Measurements from ENCODE around the gene DYNLT1.

GRCh38 chr6:158672726-158673125 lies 28.2 kb upstream of the DYNLT1 start:
- TF ChIP-seq POLR2A (IDR thresholded peaks at IDR 0.05; ENCODE audit: low read depth, low read length) = no peak
- TF ChIP-seq ETV6 (conservative IDR thresholded peaks at IDR 0.05 in 1 of 2, IDR thresholded peaks at IDR 0.05 in 1 of 2; ENCODE audit: borderline replicate concordance in 1 of 2, low read depth in 1 of 2) = no peak
- no peak for TF ChIP-seq CTCF (IDR thresholded peaks at IDR 0.05 in 2 of 3, conservative IDR thresholded peaks at IDR 0.05 in 1 of 3; ENCODE audit: control insufficient read depth in 2 of 3, extremely low read depth in 1 of 3, insufficient read depth in 1 of 3, low read depth in 3 of 3, low read length in 3 of 3)
- no peak for TF ChIP-seq HDAC6 (IDR thresholded peaks at IDR 0.05; ENCODE audit: unreplicated experiment)
- TF ChIP-seq IKZF1 (conservative IDR thresholded peaks at IDR 0.05) = no peak
- no peak for TF ChIP-seq EP300 (IDR thresholded peaks at IDR 0.05; ENCODE audit: borderline replicate concordance in 1 of 2, control insufficient read depth in 1 of 2, low read depth in 2 of 2, low read length in 2 of 2)
- TF ChIP-seq MAX (IDR thresholded peaks at IDR 0.05; ENCODE audit: low read depth, low read length) = no peak
- no peak for TF ChIP-seq ATF3 (IDR thresholded peaks at IDR 0.05; ENCODE audit: borderline replicate concordance, extremely low read depth, low read depth, low read length)
- no peak for TF ChIP-seq MXI1 (IDR thresholded peaks at IDR 0.05; ENCODE audit: low read depth, low read length)
- TF ChIP-seq CREM (IDR thresholded peaks at IDR 0.05; ENCODE audit: low read depth) = no peak
- no peak for TF ChIP-seq ASH2L (IDR thresholded peaks at IDR 0.05; ENCODE audit: borderline replicate concordance, low read depth)
- no peak for TF ChIP-seq SRF (IDR thresholded peaks at IDR 0.05; ENCODE audit: low read depth in 2 of 2, low read length in 2 of 2)

Data from GM12878 (cell line).